NCI-H2171 treated with DMSO at 0.1 percent for 48 hours (cell line): Measurements from ENCODE around the gene NACC2.

ENCODE experiments used
- DNase-seq: peaks from one replicate; lab custom pipeline; 2025; lab: John Stamatoyannopoulos, UW

NACC2 gene, protein sequence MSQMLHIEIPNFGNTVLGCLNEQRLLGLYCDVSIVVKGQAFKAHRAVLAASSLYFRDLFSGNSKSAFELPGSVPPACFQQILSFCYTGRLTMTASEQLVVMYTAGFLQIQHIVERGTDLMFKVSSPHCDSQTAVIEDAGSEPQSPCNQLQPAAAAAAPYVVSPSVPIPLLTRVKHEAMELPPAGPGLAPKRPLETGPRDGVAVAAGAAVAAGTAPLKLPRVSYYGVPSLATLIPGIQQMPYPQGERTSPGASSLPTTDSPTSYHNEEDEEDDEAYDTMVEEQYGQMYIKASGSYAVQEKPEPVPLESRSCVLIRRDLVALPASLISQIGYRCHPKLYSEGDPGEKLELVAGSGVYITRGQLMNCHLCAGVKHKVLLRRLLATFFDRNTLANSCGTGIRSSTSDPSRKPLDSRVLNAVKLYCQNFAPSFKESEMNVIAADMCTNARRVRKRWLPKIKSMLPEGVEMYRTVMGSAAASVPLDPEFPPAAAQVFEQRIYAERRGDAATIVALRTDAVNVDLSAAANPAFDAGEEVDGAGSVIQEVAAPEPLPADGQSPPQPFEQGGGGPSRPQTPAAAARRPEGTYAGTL

GRCh38 chr9:136095070-136096058 is at the start of gene NACC2:
TSS of gene NACC2 (minus strand) at chr9:136095289. CDS start at chr9:136050521, 44,768 bp downstream.
- DNase-seq = no peak

- DNase-seq = no peak
Observed at GRCh38 chr9:136144450-136144849, 49.4 kb upstream of the NACC2 start.

DNA sequence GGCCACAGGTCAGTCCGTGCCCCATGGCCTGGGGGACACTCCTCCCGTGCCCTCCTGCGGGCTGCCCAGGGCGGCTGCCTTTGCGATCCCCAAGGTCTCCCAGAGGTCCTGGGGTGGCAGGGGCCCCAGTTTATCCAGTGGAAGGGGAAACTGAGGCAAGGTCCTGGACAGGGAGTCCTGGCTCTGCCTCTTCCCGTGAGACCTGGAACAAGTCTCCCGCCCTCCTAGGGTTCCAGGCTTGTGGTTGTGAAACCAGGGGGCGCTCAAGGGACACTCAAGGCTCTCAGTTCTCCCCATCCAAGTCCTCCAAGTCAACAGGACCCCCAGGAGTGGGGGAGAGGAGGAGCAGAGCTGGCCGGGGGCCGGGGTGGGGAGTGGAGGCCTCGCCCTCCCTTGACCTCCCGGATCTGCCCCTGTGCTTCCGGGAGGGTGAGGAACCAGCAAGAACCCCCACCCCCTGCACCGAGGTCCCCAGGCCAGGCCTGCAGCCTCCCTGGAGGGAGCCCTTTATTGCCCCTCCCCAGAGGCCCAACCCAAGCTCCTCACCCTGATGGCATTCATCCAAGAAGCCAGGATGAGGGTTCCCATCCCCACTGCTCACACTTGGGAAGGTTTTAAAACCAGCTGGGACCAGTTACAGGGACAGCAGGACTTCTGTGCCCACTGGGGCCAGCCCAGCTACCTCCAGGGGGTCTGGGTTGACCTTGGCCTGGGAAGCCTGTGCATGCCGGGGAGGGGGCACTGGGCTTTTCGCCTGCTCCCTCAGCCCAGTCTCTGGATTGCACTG is 48.3 kb upstream of the NACC2 start:
- DNase-seq = peak; percentile 40

DNA sequence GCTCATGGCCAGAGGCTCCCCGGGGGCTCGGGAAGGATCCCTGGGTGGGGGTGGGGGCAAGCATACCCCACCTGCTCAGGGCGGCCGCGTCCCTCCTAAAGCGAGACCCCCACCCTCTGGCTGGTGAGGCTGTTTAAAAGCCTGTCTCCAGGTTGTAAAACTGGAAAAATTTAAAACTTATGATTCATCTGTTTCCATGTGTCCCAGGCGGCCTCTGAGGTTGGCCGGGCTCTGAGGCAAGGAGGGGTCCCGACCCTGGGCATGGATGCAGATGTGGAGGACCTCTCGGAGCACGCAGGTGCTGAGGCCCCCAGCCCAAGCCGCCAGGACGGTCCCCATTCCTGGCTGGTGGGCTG is 47.7 kb upstream of the NACC2 start:
- DNase-seq = no peak

DNA sequence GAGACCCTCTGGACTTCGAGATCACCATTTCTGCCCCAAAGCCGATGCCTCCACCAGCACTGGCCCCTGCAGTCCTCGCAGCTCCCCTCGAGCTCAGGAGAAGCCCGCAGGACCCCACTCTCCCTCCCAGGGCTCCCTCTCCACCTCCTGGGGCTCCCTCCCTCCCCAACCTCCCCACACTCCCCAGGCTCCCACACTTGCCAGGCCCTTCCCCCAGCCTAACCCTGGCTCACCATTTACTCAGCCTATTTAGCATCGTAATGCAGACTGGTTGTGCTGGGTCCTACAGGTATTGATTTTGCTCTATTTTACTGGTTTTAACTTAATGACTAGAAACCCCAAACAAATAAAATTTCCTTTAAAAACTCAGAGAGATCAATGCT is 47.3 kb upstream of the NACC2 start:
- no peak for DNase-seq

GRCh38 chr9:136141682-136142413 is 46.8 kb upstream of the NACC2 start:
- DNase-seq = no peak

GRCh38 chr9:136140966-136141365 is 45.9 kb upstream of the NACC2 start:
- peak; percentile 79 for DNase-seq

- DNase-seq = no peak
Observed at GRCh38 chr9:136140046-136140445, 45.0 kb upstream of the NACC2 start.

- peak; percentile 33 for DNase-seq
Observed at GRCh38 chr9:136138566-136138965, 43.5 kb upstream of the NACC2 start.

GRCh38 chr9:136137321-136138265 is 42.5 kb upstream of the NACC2 start:
- no peak for DNase-seq

- no peak for DNase-seq
Observed at GRCh38 chr9:136136127-136136925, 41.2 kb upstream of the NACC2 start.

DNA sequence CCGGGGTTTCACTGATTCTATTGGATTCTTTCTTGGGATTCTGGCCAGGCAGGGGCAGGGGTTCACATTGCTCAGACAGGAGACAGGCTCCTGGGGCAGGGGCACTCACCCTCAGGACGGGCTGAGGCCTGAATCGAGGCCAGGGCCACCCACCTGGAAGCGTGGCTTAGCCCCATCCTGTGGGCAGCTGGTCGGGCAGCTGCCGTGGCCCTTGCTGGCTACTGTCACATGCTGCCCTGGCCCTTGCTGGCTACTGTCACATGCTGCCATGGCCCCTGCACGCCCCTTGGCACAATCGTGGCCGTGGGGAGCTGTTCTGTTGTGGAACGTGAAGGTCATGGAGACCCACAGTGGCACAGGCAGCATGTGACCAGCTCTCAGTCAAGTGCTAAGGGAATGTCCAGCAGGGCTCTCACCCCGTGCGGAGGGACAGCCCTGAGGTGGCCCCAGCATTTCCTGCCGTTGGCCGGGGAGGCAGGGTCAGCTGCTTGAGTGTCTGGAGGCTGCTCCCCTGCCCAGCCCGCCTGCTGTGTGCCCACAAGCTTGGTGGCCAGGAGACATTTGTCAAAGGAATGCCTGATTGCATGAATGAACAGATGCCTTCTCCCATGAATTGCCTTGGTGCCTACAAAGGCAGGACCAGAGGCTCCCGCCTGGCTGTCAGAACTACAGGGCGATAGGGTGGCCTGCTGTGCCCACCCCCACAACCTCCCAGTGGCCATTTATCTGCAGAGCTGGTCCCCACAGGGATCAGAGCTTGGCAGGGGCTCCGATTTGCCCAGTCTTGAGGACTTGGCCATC is 40.4 kb upstream of the NACC2 start:
- no peak for DNase-seq

DNA sequence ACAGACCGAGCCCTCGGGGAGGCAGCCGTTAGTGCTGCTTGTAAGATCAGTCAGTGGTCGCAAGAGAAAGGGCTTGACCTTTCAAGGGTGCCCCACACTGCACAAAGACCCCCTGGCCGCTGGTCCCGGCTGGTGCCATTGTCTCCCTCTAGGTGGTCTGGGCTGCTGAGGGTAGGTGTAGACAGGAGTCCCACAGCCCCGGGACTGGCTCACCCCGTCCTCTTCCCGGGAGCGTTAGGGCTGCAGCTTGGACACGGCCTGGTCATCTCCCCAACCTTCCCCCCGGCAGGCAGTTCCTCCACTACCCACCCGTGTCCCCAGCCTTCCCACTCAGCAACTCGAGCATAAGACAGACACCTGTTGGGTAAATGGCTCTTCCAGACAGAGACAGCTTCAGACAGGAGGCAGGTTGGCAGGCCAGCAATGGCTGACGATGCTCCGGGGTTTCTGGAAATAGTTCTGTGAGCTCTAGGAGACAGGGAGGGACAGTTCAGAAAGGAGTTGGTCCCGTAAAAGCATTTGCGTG is 38.9 kb upstream of the NACC2 start:
- no peak for DNase-seq

DNA sequence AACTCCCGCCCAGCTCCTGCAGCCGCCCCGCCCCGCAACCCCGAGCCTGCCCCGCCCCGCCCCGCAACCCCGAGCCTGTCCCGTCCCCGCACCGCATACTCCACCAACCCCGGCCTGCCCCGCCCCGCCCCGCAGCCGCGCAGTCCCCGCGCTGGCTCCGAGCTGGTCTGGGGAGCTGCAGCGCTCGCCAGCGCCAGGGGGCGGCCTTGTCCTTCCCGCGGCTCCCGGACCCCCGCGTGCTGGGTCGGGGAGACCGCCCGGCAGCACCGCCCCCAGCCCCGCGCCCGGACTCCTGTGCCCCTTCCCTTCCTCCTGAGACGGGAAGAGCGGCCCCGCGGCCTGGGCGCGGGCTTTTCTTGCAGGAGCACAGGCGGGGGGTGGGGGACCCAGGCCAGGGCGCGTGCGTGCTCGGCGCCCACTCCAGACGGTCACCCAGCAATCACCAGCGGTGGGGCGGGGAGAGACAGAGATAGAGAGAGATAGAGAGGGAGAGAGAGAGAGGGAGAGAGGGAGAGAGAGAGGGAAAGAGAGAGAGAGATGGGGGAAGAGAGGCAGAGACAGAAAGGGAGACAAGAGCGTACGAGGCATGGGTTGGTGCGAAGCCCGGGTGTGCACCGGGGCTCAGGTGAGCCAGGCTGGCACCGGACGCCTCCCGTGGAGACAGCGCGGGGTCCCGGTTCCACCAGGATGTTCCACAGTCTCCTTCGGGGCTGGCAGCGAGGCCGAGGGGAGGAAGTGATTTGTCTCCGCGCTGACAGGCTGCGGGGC is 38.3 kb upstream of the NACC2 start:
- DNase-seq = peak; percentile 72

GRCh38 chr9:136132512-136133050 is 37.5 kb upstream of the NACC2 start:
- no peak for DNase-seq

DNA sequence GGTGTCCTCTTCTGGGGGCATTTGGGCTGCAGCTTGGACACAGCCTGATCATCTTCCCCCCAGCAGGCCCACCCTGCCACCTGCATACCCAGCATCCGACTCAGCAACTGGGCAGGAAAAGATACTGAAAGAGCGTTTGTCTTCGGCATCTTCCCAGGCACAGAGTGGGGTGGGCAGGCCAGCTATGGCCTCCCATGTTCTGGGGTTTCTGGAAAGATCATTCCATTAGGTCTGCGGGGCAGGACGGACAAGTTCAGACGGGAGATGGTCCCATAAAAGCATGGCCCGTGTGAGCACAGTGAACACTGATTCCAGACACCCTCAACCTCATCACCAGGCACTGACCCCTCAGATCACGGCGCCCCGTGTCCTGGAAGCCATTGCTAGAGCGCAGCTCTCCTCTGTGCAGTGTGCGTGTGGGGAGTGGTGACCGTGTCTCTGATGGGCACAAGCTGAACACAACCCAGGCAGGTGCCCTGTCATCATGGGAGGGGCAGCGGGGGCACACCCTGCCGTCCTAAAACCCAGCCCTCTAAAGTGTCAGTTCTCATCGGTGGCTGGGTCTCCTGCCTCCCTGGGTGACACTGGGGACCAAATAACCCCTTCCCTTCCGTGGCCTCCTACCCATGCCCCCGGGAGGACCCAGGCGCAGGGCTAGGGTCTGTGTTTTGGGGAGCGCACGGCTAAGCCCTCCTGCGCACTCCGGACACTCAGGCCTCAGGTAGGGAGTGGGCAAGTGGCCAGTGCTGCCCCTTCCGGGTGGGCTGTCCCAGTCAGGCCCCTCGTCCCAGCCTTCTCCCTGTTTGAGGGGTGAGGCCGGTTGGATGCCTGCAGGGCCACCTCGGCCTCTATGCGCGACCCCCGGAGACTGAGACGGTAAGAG is 36.8 kb upstream of the NACC2 start:
- no peak for DNase-seq
